ENCODE measurements around the gene NGF. TPM values are rescaled to one million over a fixed set of nuclear protein-coding genes. Genes with fewer than 3 reads are reported as not detected.
A peak's percentile ranks its signal among the peaks of the same experiment; 100 is the strongest.

The NGF gene
- total and polyA plus RNA-seq, 2 of the 4 experiments (the other 2 are of a cell fraction), result 12.5 to 21.7 TPM

DNA sequence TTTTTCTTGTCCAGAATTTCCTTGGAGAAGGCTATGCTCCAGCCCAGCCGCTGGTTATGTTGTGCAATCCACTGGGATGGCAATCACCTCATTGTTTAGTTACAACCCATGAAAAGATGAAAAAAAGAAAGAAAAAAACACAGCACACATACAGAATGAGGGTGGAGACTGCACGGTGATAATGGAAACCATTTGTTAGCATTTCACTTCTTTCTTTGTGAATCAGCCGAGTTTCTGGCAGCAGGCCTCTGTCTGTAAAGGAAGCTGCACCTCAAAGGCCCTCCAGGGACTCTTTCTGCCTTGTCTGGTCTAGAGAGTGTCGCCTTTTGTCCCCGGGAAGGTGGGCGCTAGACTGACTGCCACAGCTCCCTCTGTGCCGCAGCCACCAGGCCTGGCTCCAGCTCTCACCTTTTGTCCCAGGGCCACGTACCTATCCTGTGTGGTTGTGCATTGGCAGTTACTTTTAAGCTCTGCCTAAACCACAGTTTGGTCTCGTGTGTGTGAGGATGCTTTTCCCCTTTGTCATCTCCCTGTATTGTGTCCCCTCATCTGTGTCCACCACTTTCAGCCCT lies 35.6 kb downstream of the NGF start:
- dilution Hi-C loops (cut with HindIII; ENCODE audit: low sequenced_read_pairs, unreplicated experiment), result no loop called here
- H3K27ac ChIP-seq (ENCODE audit: insufficient read depth, low read length), result peak overlapping the region; percentile 62

More for the DNA sequence above, 35.6 kb downstream of the NGF start:
- Histone ChIP-seq H3K9ac (ENCODE audit: low read depth, low read length) (no peak overlapping the region), H4K20me1 (ENCODE audit: insufficient read depth, low read length) (no peaks in the 10 kb centered on the region), H2BK120ac (ENCODE audit: low read depth, low read length) (peak overlapping the region; percentile 85), H3K23ac (ENCODE audit: low read depth, low read length) (no peak overlapping the region), H3K9me3 (ENCODE audit: control insufficient read depth, insufficient read depth, low read length) (no peaks in the 10 kb centered on the region), H2AK9ac (replicated peaks; ENCODE audit: low read depth, low read length, poor library complexity) (peak overlapping the region; percentile 3), H3K36me3 (ENCODE audit: control insufficient read depth, insufficient read depth, low read length) (no peaks in the 10 kb centered on the region), H3K14ac (replicated peaks; ENCODE audit: low read depth, low read length) (peak overlapping the region; percentile 41), H3K4me3 (ENCODE audit: insufficient read depth, low read depth, low read length) (no peak overlapping the region), H3K9me1 (ENCODE audit: insufficient read depth, low read length) (peaks cover 15% of the 10 kb centered on the region), H2BK5ac (ENCODE audit: low read depth, low read length, poor library complexity, severe bottlenecking) (peak overlapping the region; percentile 63), H3K4me1 (ENCODE audit: control insufficient read depth, insufficient read depth, low read length) (peaks cover 21% of the 10 kb centered on the region), H3K18ac (ENCODE audit: low read depth, low read length) (peak overlapping the region; percentile 59), H3K27me3 (ENCODE audit: control insufficient read depth, insufficient read depth, low read length) (no peaks in the 10 kb centered on the region), H2BK20ac (ENCODE audit: low read depth, low read length) (peak overlapping the region; percentile 28; the same call in 1 of the 2 replicates), H2AFZ (replicated peaks; ENCODE audit: low read length, poor library complexity) (peak overlapping the region; percentile 62), H2BK15ac (ENCODE audit: low read depth, low read length) (peak overlapping the region; percentile 65; the same call in 1 of the 3 replicates), H4K5ac (ENCODE audit: low read depth, low read length) (peak overlapping the region; percentile 58), H4K8ac (ENCODE audit: low read depth in 2 of 2, low read length in 2 of 2) (peak overlapping the region; percentile 12 to 76), H3K56ac (ENCODE audit: extremely low read depth, insufficient read depth, low read length) (peak overlapping the region; percentile 19), H3K4me2 (ENCODE audit: low read depth, low read length) (peak overlapping the region; percentile 47), H3K79me1 (ENCODE audit: low read depth in 1 of 2, low read length in 2 of 2) (peaks cover 3 to 20% of the 10 kb centered on the region in 2 experiments; a peak in 3 of 4 replicates), H3K4ac (ENCODE audit: low read depth, low read length) (peak overlapping the region; percentile 67), H4K91ac (ENCODE audit: insufficient read depth, low read depth, low read length) (peak overlapping the region; percentile 63), H2AK5ac (ENCODE audit: low read depth, low read length) (peak overlapping the region; percentile 81)
- CTCF ChIA-PET, result interaction anchor here (0.9 to 1.6 kb wide), 2 partner anchors 30 to 294 kb away, joined by 3 to 4 read pairs; no protein-coding TSS in a partner anchor
- no CpG with 5 or more reads among the region's 9 CpGs for WGBS, 2 experiments (ENCODE audit: extremely low coverage in 2 of 2, insufficient read length in 1 of 2)
- peak; percentile 91 for DNase-seq
- peak; percentile 99 for TF ChIP-seq CEBPB (IDR thresholded peaks at IDR 0.05; ENCODE audit: low read depth, low read length)
- TF ChIP-seq, protein P1, sequence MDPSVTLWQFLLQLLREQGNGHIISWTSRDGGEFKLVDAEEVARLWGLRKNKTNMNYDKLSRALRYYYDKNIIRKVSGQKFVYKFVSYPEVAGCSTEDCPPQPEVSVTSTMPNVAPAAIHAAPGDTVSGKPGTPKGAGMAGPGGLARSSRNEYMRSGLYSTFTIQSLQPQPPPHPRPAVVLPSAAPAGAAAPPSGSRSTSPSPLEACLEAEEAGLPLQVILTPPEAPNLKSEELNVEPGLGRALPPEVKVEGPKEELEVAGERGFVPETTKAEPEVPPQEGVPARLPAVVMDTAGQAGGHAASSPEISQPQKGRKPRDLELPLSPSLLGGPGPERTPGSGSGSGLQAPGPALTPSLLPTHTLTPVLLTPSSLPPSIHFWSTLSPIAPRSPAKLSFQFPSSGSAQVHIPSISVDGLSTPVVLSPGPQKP (IDR thresholded peaks at IDR 0.05; ENCODE audit: borderline replicate concordance, low read depth, low read length), result no peak
- TF ChIP-seq SMC3 (IDR thresholded peaks at IDR 0.05; ENCODE audit: low read depth, low read length), result no peak
- no peak for TF ChIP-seq RFX5 (IDR thresholded peaks at IDR 0.05; ENCODE audit: low read depth, low read length)
- no peak for TF ChIP-seq FOS (IDR thresholded peaks at IDR 0.05; ENCODE audit: low read depth, low read length)
- peak; percentile 39; the same call in 1 of the 2 replicates for TF ChIP-seq BHLHE40 (IDR thresholded peaks at IDR 0.05; ENCODE audit: low read depth, low read length)
- in situ Hi-C loops (cut with MboI; ENCODE audit: low sequenced_read_pairs), result loop anchor here (25.0 kb wide), 1 partner anchor 565 kb away; no protein-coding TSS in a partner anchor
- peak; percentile 80 for ATAC-seq (ENCODE audit: low read depth)
- intact Hi-C loops (cut with micrococcal nuclease), result no loop called here
- POLR2A ChIA-PET (ENCODE audit: unreplicated experiment), result no interaction called here
- no TSS peak for BruUV-seq (replicated peaks)

Data from IMR-90 (cell line).